Measurements from ENCODE around the gene HRH3.
A peak's percentile ranks its signal among the peaks of the same experiment; 100 is the strongest.

The HRH3 gene

GRCh38 chr20:62219992-62220665, at the start of gene HRH3:
TSS of gene HRH3 (minus strand) at chr20:62220278. CDS start at chr20:62219970, 308 bp downstream.
- TF ChIP-seq CTCF (IDR thresholded peaks at IDR 0.05; ENCODE audit: extremely low read depth, missing control alignments), result no peak
- DNase-seq (ENCODE audit: low spot score), result peak; percentile 91

DNA sequence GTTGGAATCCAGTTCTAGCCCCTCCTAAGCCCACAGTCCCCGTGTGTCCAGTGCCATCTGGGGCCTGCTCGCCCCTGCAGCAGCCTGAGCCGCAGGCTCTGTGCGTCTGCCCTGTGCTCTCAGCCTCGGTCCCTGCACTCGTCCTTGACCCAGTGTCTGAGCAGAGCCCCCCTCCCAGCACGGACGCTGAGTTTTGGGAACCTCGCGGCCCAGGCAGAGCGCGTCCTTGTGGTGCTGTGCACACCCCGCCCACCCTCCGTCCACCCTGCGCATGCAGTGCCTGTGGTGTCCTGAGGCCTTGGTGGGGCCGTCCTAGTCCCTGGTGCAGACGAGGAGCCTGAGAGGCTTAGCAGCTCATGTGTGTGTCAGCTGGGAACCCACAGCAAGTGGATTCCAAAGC, 49.8 kb upstream of the HRH3 start:
- DNase-seq (ENCODE audit: low spot score), result no peak

DNA sequence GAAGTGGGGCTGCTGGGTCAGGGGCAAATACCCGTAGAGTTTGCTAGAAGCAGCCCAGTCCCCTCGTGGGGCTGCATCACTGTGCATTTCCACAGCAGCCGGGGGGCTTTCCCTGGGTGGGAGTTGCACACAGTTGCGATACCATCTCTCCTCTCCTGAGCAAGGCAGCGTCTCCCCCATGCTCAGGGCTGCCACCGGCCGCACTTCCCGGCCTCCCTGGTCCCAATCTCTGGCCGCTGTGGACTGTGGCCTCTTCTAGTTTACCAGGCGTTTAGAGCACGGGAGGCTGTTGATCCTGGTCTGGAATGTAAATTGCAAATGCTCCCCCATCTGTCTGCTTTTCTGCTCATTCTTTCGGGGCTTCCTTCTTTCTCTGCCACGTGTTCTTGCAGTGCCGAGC, 49.3 kb upstream of the HRH3 start:
- no peak for TF ChIP-seq CTCF (IDR thresholded peaks at IDR 0.05; ENCODE audit: extremely low read depth, missing control alignments)
- DNase-seq (ENCODE audit: low spot score), result no peak

More for the DNA sequence above, 49.8 kb upstream of the HRH3 start:
- TF ChIP-seq CTCF (IDR thresholded peaks at IDR 0.05; ENCODE audit: extremely low read depth, missing control alignments), result no peak

DNA sequence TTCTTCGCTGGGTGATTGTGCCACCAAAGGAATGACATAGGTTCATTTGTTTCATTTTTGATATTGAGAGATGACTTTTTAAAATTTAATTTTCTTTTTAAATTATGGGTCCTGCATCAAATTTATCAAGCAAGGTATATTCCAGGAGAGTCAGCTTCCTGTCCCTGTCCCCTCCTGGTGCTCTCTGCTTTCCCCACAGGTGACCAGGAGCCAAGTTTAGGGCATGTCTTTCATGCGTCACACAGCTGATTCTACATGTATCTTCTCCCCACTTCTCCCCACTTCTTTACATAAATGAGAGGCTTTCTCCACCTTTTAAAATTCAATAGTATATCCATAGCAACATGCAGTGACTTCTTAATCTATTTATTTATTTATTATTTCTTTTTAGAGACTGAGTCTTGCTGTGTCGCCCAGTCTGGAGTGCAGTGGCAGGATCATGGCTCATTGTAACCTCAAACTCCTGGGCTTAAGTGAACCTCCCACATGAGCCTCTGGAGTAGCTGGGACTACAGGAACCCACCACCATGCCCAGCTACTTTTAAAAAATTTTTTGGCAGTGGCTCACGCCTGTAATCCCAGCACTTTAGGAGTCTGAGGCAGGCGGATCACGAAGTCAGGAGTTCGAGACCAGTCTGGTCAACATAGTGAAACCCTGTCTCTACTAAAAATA, 48.3 kb upstream of the HRH3 start:
- DNase-seq (ENCODE audit: low spot score), result no peak
- no peak for TF ChIP-seq CTCF (IDR thresholded peaks at IDR 0.05; ENCODE audit: extremely low read depth, missing control alignments)

- no peak for DNase-seq (ENCODE audit: low spot score)
- TF ChIP-seq CTCF (IDR thresholded peaks at IDR 0.05; ENCODE audit: extremely low read depth, missing control alignments), result no peak
Measured at GRCh38 chr20:62267543-62267942, 47.5 kb upstream of the HRH3 start.

DNA sequence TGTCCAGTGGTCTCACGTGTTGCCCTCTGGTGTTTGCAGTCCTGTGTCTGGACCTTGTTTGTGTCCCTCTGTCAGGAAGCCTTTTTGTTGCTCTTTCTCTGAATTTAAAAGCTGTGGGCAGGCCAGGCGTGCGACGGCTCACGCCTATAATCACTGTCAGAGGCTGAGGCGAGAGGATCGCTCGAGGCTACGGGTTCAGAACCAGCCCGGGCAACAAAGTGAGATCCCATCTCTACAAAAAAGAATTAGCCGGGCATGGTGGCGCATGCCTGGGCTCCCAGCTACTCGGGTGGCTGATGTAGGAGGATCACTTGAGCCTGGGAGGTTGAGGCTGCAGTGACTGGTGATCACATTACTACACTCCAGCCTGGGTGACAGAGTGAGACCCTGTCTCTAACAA, 46.8 kb upstream of the HRH3 start:
- TF ChIP-seq CTCF (IDR thresholded peaks at IDR 0.05; ENCODE audit: extremely low read depth, missing control alignments), result no peak
- no peak for DNase-seq (ENCODE audit: low spot score)

- DNase-seq (ENCODE audit: low spot score), result no peak
- TF ChIP-seq CTCF (IDR thresholded peaks at IDR 0.05; ENCODE audit: extremely low read depth, missing control alignments), result no peak
Measured at GRCh38 chr20:62266340-62266739, 46.3 kb upstream of the HRH3 start.
